Measurements from ENCODE around the gene MEG3. TPM values are rescaled to one million over a fixed set of nuclear protein-coding genes. Genes with fewer than 3 reads are reported as not detected.

MEG3 gene
- polyA plus RNA-seq, 1 donor from 2014 or later, result not detected

DNA sequence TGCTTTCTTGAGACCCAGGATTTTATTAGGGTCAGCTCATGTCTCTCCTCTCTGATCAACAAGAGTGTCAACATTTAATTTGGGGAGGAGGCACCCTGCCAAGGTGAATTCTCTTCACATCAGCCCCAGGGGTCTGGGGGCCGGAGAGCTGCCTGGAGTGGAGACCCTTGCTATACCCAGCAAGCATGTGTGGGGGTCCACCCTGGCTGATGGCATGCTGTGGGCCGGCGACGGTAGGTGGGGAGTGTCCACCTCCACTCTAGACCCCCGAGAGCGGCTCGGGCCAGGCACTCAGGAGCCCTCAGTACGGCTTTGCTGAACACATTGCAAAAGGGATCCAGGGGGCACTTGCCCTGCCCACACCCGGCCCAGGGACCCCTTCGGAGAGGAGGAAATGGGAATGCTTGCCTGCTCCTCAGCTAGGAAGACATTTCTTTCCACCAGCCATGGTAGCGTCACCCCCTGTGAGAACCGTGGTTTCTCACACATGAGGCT is 10.4 kb downstream of the MEG3 start:
- H3K27me3 ChIP-seq (ENCODE audit: insufficient read depth, low read depth, low read length), result no peaks in the 10 kb centered on the region
- no peak overlapping the region for H3K27ac ChIP-seq (ENCODE audit: low read length)
- no peaks in the 10 kb centered on the region for H3K79me2 ChIP-seq (replicated peaks; ENCODE audit: insufficient read depth, low read length)
- no peaks in the 10 kb centered on the region for H4K20me1 ChIP-seq (ENCODE audit: insufficient read depth)
- H3K36me3 ChIP-seq (ENCODE audit: insufficient read depth, low read length), result no peaks in the 10 kb centered on the region
- no peak overlapping the region for H3K4me2 ChIP-seq (ENCODE audit: low read length)
- H3K9me2 ChIP-seq (ENCODE audit: insufficient read depth, low read length), result no peaks in the 10 kb centered on the region
- no peak for TF ChIP-seq POLR2AphosphoS5 (IDR thresholded peaks at IDR 0.05)
- TF ChIP-seq TAF1 (IDR thresholded peaks at IDR 0.05; ENCODE audit: low read depth), result no peak
- TF ChIP-seq EZH2 (IDR thresholded peaks at IDR 0.05; ENCODE audit: borderline replicate concordance, insufficient read depth, low read length, poor library complexity, severe bottlenecking), result no peak
- TF ChIP-seq SMC3 (conservative IDR thresholded peaks at IDR 0.05; ENCODE audit: poor library complexity), result no peak
- TF ChIP-seq, protein P1, sequence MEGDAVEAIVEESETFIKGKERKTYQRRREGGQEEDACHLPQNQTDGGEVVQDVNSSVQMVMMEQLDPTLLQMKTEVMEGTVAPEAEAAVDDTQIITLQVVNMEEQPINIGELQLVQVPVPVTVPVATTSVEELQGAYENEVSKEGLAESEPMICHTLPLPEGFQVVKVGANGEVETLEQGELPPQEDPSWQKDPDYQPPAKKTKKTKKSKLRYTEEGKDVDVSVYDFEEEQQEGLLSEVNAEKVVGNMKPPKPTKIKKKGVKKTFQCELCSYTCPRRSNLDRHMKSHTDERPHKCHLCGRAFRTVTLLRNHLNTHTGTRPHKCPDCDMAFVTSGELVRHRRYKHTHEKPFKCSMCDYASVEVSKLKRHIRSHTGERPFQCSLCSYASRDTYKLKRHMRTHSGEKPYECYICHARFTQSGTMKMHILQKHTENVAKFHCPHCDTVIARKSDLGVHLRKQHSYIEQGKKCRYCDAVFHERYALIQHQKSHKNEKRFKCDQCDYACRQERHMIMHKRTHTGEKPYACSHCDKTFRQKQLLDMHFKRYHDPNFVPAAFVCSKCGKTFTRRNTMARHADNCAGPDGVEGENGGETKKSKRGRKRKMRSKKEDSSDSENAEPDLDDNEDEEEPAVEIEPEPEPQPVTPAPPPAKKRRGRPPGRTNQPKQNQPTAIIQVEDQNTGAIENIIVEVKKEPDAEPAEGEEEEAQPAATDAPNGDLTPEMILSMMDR (IDR thresholded peaks at IDR 0.05; ENCODE audit: poor library complexity, severe bottlenecking), result no peak
- no peak for TF ChIP-seq EP300 (conservative IDR thresholded peaks at IDR 0.05; ENCODE audit: poor library complexity, severe bottlenecking)
- TF ChIP-seq MXI1 (conservative IDR thresholded peaks at IDR 0.05; ENCODE audit: poor library complexity, severe bottlenecking), result no peak
- TF ChIP-seq RAD21 (conservative IDR thresholded peaks at IDR 0.05), result no peak
- TF ChIP-seq, protein P2, sequence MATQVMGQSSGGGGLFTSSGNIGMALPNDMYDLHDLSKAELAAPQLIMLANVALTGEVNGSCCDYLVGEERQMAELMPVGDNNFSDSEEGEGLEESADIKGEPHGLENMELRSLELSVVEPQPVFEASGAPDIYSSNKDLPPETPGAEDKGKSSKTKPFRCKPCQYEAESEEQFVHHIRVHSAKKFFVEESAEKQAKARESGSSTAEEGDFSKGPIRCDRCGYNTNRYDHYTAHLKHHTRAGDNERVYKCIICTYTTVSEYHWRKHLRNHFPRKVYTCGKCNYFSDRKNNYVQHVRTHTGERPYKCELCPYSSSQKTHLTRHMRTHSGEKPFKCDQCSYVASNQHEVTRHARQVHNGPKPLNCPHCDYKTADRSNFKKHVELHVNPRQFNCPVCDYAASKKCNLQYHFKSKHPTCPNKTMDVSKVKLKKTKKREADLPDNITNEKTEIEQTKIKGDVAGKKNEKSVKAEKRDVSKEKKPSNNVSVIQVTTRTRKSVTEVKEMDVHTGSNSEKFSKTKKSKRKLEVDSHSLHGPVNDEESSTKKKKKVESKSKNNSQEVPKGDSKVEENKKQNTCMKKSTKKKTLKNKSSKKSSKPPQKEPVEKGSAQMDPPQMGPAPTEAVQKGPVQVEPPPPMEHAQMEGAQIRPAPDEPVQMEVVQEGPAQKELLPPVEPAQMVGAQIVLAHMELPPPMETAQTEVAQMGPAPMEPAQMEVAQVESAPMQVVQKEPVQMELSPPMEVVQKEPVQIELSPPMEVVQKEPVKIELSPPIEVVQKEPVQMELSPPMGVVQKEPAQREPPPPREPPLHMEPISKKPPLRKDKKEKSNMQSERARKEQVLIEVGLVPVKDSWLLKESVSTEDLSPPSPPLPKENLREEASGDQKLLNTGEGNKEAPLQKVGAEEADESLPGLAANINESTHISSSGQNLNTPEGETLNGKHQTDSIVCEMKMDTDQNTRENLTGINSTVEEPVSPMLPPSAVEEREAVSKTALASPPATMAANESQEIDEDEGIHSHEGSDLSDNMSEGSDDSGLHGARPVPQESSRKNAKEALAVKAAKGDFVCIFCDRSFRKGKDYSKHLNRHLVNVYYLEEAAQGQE (IDR thresholded peaks at IDR 0.05; ENCODE audit: borderline replicate concordance), result no peak
- H3F3A ChIP-seq (ENCODE audit: insufficient read depth, low read length, poor library complexity, severe bottlenecking), result peaks cover 11% of the 10 kb centered on the region
- H3K9ac ChIP-seq (ENCODE audit: low read length), result no peak overlapping the region
- H3K4me3 ChIP-seq (ENCODE audit: low read length), result no peak overlapping the region
- no peak overlapping the region for H2AFZ ChIP-seq (ENCODE audit: low read depth, low read length)
- no peaks in the 10 kb centered on the region for H3K9me3 ChIP-seq (ENCODE audit: low read length)

DNA sequence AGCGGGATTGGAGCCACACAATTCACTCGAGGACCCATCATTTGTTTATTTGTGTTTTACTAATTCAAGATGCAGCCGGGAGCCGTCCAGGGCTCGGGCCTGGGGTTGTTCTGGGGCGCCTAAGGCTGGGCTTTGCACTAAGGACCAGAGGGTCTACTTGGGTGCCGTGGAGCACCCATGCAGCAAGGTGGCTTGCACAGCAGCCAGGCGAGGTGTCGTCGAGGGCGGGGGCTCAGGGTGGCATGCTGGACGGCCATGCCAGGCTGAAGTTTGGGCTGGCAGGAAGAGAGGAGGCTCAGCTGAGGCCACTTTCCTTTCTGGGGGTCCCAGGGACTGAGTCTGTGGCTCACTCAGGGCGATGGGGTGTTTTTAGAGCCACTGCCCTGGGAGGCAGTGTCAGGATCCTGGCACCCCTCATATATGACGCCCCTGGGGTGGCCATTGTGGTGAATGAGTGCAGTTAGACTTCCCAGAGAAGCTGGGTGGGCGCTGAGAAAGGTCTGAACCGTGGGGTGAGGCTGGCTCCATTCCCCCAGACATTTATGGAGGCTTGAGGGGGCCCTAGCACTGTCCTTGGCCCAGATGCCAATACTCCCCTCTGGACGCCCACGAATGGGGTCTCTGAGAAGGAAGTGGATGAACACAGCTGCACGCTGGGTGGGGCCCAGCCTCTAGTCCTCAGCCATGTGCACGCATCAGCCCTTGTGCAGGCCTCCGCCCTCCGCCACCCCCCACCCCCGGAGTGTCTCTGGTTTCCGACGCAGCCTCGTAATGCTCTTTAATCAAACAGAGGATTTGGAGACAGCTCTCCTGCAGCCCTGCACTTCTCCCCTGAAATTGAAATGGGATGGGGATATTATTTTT is 11.3 kb downstream of the MEG3 start:
- no peaks in the 10 kb centered on the region for H3K36me3 ChIP-seq (ENCODE audit: insufficient read depth, low read length)
- H3F3A ChIP-seq (ENCODE audit: insufficient read depth, low read length, poor library complexity, severe bottlenecking), result peaks cover 11% of the 10 kb centered on the region
- H3K27me3 ChIP-seq (ENCODE audit: insufficient read depth, low read depth, low read length), result no peaks in the 10 kb centered on the region
- no peak overlapping the region for H3K4me2 ChIP-seq (ENCODE audit: low read length)
- no peak overlapping the region for H3K9ac ChIP-seq (ENCODE audit: low read length)
- no peaks in the 10 kb centered on the region for H4K20me1 ChIP-seq (ENCODE audit: insufficient read depth)
- H3K4me3 ChIP-seq (ENCODE audit: low read length), result no peak overlapping the region
- H3K27ac ChIP-seq (ENCODE audit: low read length), result no peak overlapping the region
- H3K9me3 ChIP-seq (ENCODE audit: low read length), result no peaks in the 10 kb centered on the region
- H2AFZ ChIP-seq (ENCODE audit: low read depth, low read length), result no peak overlapping the region
- H3K79me2 ChIP-seq (replicated peaks; ENCODE audit: insufficient read depth, low read length), result no peaks in the 10 kb centered on the region
- H3K9me2 ChIP-seq (ENCODE audit: insufficient read depth, low read length), result no peaks in the 10 kb centered on the region
- TF ChIP-seq, protein P1 (IDR thresholded peaks at IDR 0.05; ENCODE audit: poor library complexity, severe bottlenecking), result no peak
- no peak for TF ChIP-seq RAD21 (conservative IDR thresholded peaks at IDR 0.05)
- TF ChIP-seq EZH2 (IDR thresholded peaks at IDR 0.05; ENCODE audit: borderline replicate concordance, insufficient read depth, low read length, poor library complexity, severe bottlenecking), result no peak
- TF ChIP-seq POLR2AphosphoS5 (IDR thresholded peaks at IDR 0.05), result no peak
- no peak for TF ChIP-seq MXI1 (conservative IDR thresholded peaks at IDR 0.05; ENCODE audit: poor library complexity, severe bottlenecking)
- TF ChIP-seq EP300 (conservative IDR thresholded peaks at IDR 0.05; ENCODE audit: poor library complexity, severe bottlenecking), result no peak
- TF ChIP-seq, protein P2 (IDR thresholded peaks at IDR 0.05; ENCODE audit: borderline replicate concordance), result no peak
- TF ChIP-seq TAF1 (IDR thresholded peaks at IDR 0.05; ENCODE audit: low read depth), result no peak
- no peak for TF ChIP-seq SMC3 (conservative IDR thresholded peaks at IDR 0.05; ENCODE audit: poor library complexity)

All from neural cell (in vitro differentiated cells).